ENCODE measurements around the gene C12orf56. TPM values are rescaled to one million over a fixed set of nuclear protein-coding genes. Genes with fewer than 3 reads are reported as not detected.

The C12orf56 gene
- total and polyA plus RNA-seq, 9 of the 15 experiments (the other 6 are each of a cell fraction or from before 2014, with no cell fraction given), result 0.40 to 4.8 (median 1.2) TPM

- peak; percentile 52 for TF ChIP-seq MGA (IDR thresholded peaks at IDR 0.05)
- no peak for TF ChIP-seq DEAF1 (CRISPR knock-in tag; IDR thresholded peaks at IDR 0.05)
- TF ChIP-seq GMEB1 (CRISPR knock-in tag; IDR thresholded peaks at IDR 0.05), result peak; percentile 97
- no peak for TF ChIP-seq ZNF512 (tag; IDR thresholded peaks at IDR 0.05)
- no peak for TF ChIP-seq NFYB (IDR thresholded peaks at IDR 0.05; ENCODE audit: extremely low read depth, insufficient read length)
- no peak for TF ChIP-seq NR3C1 (CRISPR knock-in tag; IDR thresholded peaks at IDR 0.05)
- peak; percentile 39; the same call in 1 of the 2 replicates for TF ChIP-seq FOXK1 (CRISPR knock-in tag; IDR thresholded peaks at IDR 0.05; ENCODE audit: borderline replicate concordance)
- TF ChIP-seq, protein P1, sequence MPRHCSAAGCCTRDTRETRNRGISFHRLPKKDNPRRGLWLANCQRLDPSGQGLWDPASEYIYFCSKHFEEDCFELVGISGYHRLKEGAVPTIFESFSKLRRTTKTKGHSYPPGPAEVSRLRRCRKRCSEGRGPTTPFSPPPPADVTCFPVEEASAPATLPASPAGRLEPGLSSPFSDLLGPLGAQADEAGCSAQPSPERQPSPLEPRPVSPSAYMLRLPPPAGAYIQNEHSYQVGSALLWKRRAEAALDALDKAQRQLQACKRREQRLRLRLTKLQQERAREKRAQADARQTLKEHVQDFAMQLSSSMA (CRISPR knock-in tag; IDR thresholded peaks at IDR 0.05), result 0 out of 2 replicates have a peak, but pooled peaks have one; percentile 11
Observed at GRCh38 chr12:64222009-64222765, 168.4 kb downstream of the C12orf56 start, which contains the start of gene KICS2 (continued).

Measured in K562 (cell line).